BLaER1 (cell line): Measurements from ENCODE around the gene LRRC59.

ENCODE experiments used
- H3K27ac ChIP-seq: shearing (Covaris generic); formaldehyde crosslinking; 2 replicates; pipeline ENCODE4 v1.8.1; 2022
- H3K27me3 ChIP-seq: shearing (Covaris generic); formaldehyde crosslinking; 2 replicates; pipeline ENCODE4 v1.8.1; 2022
- H3K36me3 ChIP-seq: shearing (Covaris generic); formaldehyde crosslinking; 2 replicates; pipeline ENCODE4 v1.8.1; 2022
- H3K4me1 ChIP-seq: shearing (Covaris generic); formaldehyde crosslinking; 2 replicates; pipeline ENCODE4 v1.8.1; 2022
- H3K4me2 ChIP-seq: shearing (Covaris generic); formaldehyde crosslinking; 2 replicates; pipeline ENCODE4 v1.8.1; 2022
- H3K4me3 ChIP-seq: shearing (Covaris generic); formaldehyde crosslinking; 2 replicates; pipeline ENCODE4 v1.8.1; 2022
- H3K9ac ChIP-seq: shearing (Covaris generic); formaldehyde crosslinking; 2 replicates; pipeline ENCODE4 v1.8.1; 2022
- H3K9me3 ChIP-seq: shearing (Covaris generic); formaldehyde crosslinking; 2 replicates; pipeline ENCODE4 v1.8.1; 2022
- H4K20me1 ChIP-seq: shearing (Covaris generic); formaldehyde crosslinking; 2 replicates; pipeline ENCODE4 v1.8.1; 2022
- Cebpa-rat ChIP-seq: shearing (Covaris generic); IDR thresholded peaks from 2 replicates; pipeline ENCODE4 v1.8.1; 2022

LRRC59 gene

DNA sequence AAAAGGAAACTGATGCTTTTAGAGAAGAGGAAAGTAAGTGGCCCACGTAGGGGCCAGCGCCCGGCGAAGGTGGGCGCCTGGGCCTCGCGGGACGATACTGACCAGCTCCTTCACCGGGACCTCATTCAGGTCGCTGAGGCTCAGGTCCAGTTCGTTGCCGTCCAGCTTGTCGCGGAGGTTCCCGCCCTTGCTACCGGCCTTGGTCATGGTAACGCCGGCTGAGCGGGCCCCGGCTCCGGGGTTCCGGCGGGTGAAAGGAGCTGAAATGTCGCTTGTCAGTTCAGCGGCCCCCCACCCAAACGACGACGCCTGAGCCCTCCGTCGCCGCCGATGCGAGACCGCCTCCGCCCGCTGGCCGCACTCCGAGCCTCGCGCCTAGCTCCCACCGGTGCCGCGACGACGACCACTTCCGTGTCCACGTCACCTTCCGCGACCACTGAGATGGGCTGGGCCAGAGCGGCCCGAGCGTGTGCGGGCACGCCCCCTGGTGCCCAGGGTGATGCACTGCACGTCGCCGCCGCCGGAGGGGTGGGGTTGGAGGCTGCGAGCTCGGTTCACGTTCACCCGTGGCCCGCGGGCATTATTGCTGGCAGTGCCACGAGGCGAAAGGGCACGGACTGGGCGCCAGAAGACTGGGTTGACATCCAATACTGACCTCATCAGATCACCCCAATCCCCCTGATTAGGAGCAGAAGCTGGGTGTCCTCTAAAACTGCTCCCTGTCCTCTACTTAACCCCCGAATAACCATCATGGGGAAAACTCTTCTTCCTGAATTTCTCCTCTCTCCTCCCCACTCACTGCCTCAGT is at the start of gene LRRC59:
LRRC59 (minus strand) TSS at position 413 of the 808 bp plus-strand sequence; CDS start at position 207, 206 bp downstream.
- Histone ChIP-seq H3K4me3 (peak within 1 kb of the TSS; percentile 81), H3K4me2 (peak within 1 kb of the TSS; percentile 96), H4K20me1 (peaks cover 44% of the 10 kb centered on the region), H3K4me1 (peaks cover 24% of the 10 kb centered on the region), H3K36me3 (peaks cover 36% of the 10 kb centered on the region), H3K9me3 (peaks cover 19% of the 10 kb centered on the region), H3K27ac (peak within 1 kb of the TSS; percentile 95), H3K27me3 (no peaks in the 10 kb centered on the region), H3K9ac (peak within 1 kb of the TSS; percentile 95)
- no peak for TF ChIP-seq Cebpa-rat

DNA sequence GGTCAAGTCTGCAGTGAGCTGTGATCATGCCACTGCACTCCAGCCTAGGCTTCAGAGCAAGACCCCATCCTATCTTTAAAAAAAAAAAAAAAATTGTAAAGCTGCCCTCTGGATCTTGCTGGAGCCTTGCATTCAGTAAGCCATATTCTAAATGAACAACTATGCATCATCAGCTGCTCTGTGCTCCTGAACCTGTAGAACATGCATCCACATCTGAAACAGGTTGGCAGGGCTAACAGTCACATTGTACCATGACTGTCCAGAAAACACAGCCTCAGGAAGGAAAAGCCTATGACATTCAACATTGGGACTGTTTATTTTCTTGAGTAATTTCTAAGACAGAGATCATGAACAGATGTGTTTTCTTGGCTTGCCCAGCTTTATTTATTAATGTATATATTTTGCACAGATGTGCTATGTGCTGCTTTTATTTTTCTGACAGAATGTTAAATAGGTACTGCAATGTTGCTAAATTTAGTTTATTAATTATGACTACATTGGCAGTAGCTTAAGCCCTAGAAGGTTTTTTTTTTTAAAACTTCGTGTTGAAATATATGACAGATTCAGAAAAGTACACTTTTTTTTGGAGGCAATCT is 48.5 kb upstream of the LRRC59 start:
- Histone ChIP-seq H3K27ac (no peak overlapping the region), H4K20me1 (peaks cover 4% of the 10 kb centered on the region; the same call in 1 of the 2 replicates), H3K9me3 (no peaks in the 10 kb centered on the region), H3K36me3 (peaks cover 1% of the 10 kb centered on the region; the same call in 1 of the 2 replicates), H3K27me3 (no peaks in the 10 kb centered on the region), H3K4me2 (no peak overlapping the region), H3K4me1 (no peaks in the 10 kb centered on the region), H3K9ac (no peak overlapping the region), H3K4me3 (no peak overlapping the region)
- no peak for TF ChIP-seq Cebpa-rat

DNA sequence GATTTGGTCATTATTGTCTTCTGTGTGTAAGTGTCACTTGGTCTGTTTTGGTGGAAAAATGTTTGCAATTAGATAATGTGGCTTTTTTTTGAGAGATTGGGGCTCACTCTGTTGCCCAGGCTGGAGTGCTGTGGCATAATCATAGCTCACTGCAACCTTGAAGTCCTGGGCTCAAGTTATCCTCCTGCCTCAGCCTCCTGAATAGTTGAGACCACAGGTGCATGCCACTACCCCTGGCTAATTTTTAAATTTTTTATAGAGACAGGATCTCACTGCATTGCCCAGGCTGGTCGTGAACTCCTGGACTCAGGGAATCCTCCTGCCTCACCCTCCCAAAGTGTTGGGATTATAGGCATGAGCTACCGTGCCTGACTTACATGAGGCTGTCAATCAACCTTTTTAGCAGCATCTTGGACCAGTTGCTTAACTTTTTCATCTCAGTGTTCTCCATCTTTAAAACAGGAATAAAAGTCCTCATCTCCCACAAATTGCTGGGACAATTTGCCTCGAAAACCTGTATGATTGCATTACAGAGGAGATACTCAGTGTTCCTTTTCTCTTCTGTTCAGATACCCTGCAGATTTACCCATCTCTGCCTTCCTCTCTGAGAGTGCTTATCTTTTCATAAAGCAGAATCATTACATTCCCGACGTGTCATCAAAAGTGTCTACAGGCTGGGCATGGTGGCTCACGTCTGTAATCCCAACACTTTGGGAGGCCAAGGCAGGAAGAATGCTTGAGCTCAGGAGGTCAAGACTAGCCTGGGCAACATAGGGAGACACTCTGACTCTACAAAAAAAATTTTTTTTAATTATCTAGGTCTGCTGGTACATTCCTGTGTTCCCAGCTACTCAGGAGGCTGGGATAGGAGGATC is 47.8 kb upstream of the LRRC59 start:
- H3K27ac ChIP-seq: no peak overlapping the region
- peaks cover 6% of the 10 kb centered on the region; the same call in 1 of the 2 replicates for H3K36me3 ChIP-seq
- no peak overlapping the region for H3K9ac ChIP-seq
- no peak overlapping the region for H3K4me2 ChIP-seq
- no peaks in the 10 kb centered on the region for H3K9me3 ChIP-seq
- no peaks in the 10 kb centered on the region for H3K4me1 ChIP-seq
- no peaks in the 10 kb centered on the region for H3K27me3 ChIP-seq
- H4K20me1 ChIP-seq: peaks cover 11% of the 10 kb centered on the region
- H3K4me3 ChIP-seq: no peak overlapping the region
- TF ChIP-seq Cebpa-rat: no peak

DNA sequence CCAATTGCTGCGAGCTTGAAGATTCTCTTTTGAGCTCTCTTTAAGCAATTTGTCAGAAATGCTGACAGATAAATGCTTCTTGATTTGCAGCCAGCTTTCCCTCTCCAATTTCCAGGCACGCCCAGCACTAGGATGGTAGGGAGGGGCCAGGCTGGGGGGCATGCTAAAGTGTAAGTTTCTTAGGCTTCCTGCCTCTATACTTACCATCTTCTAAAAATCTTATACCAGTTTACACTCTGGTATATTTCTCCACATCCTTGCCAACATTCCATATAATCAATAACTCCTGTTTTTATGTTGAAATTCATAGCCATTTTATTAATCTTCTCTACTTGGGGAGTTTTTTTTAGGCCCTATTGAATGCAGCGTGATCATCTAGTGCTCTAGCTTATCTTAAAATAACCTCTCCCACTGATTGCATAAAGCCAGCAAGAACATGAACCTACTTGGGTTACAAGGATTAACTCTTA is 46.2 kb upstream of the LRRC59 start:
- H4K20me1 ChIP-seq: peaks cover 16% of the 10 kb centered on the region
- H3K27me3 ChIP-seq: no peaks in the 10 kb centered on the region
- no peak overlapping the region for H3K4me2 ChIP-seq
- H3K36me3 ChIP-seq: peaks cover 6% of the 10 kb centered on the region; the same call in 1 of the 2 replicates
- no peaks in the 10 kb centered on the region for H3K9me3 ChIP-seq
- no peaks in the 10 kb centered on the region for H3K4me1 ChIP-seq
- no peak overlapping the region for H3K4me3 ChIP-seq
- no peak overlapping the region for H3K27ac ChIP-seq
- no peak for TF ChIP-seq Cebpa-rat
- no peak overlapping the region for H3K9ac ChIP-seq

DNA sequence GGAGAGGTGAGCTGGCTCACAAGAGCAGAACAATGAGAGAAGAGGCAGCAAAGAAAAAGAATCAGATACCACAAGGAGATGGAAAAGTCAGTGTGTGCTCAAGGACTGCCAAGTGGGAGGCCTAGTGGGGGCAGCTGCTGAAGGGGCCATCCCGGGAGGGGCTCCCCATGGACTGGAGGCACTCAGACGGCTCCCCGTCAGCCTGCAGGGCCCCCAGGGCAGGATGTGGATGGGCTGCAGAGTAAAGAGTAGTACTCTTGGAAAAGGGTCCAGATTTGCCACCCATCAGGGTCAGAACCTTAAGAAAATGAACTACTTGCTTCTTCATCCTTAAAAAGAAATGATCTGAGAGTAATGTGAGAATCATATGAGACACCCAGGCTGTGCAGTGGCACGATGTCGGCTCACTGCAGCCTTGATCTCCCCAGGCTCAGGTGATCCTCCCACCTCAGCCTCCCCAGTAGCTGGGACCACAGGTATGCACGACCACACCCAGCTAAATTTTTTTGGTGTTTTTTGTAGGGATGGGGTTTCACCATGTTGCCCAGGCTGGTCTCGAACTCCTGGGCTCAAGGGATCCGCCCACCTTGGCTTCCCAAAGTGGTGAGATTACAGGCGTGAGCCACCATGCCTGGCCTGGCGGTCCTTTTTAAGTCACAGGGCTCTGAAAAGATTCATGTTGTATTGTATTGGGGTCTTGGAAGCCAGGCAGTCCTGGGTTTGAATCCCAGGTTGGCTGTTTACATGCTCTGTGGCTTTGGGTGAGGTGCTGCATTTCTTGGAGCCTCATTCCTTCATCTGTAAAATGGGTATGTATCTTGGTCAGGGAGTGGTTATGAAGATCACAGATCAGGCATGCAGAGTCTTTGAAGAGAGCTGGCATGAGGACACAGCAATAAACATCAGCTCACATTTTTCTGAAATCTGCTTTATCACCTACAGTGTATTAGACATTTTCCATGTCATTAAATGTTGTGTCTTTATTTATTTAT is 43.8 kb upstream of the LRRC59 start:
- no peaks in the 10 kb centered on the region for H3K4me1 ChIP-seq
- H3K9ac ChIP-seq: no peak overlapping the region
- no peak overlapping the region for H3K4me3 ChIP-seq
- H3K27me3 ChIP-seq: no peaks in the 10 kb centered on the region
- no peak overlapping the region for H3K4me2 ChIP-seq
- H3K27ac ChIP-seq: no peak overlapping the region
- TF ChIP-seq Cebpa-rat: no peak
- H3K9me3 ChIP-seq: no peaks in the 10 kb centered on the region
- H3K36me3 ChIP-seq: peaks cover 14% of the 10 kb centered on the region; the same call in 1 of the 2 replicates
- H4K20me1 ChIP-seq: peaks cover 16% of the 10 kb centered on the region

DNA sequence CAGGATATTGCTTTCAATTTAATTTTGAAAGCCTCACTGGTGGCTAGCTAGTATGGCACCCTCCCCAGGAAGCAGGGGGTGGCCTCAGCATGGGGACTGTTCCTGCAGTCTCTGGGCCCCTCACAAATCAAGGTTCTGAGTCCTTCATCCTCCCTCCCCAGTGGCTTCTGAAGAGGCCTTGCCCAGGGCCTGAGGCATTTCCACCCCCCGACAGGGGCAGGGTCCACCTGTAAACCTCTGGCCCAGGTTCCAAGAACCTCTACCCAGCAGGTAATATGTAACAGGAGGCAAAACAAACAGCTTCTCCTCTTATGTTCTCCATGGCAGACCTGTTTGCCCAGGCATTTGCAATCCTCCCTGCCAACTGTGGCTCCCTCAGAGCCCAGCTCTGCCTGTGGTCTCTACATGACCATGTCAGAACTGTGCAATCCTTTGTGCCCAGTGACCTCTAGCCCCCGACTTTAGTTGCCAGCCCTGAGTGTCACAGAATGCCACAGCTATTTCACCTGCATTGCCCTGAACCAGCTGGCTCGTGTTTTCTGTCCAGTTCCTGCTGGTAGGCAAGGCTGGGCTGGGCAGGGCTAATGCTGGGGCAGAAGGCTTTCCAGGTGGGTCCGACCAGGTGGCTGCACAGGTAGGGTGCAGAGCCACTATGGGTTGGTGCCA is 43.0 kb upstream of the LRRC59 start:
- Histone ChIP-seq H4K20me1 (peaks cover 12% of the 10 kb centered on the region; the same call in 1 of the 2 replicates), H3K27ac (no peak overlapping the region), H3K4me2 (no peak overlapping the region), H3K4me1 (no peaks in the 10 kb centered on the region), H3K9me3 (no peaks in the 10 kb centered on the region), H3K36me3 (peaks cover 14% of the 10 kb centered on the region; the same call in 1 of the 2 replicates), H3K27me3 (no peaks in the 10 kb centered on the region), H3K4me3 (no peak overlapping the region), H3K9ac (no peak overlapping the region)
- no peak for TF ChIP-seq Cebpa-rat

DNA sequence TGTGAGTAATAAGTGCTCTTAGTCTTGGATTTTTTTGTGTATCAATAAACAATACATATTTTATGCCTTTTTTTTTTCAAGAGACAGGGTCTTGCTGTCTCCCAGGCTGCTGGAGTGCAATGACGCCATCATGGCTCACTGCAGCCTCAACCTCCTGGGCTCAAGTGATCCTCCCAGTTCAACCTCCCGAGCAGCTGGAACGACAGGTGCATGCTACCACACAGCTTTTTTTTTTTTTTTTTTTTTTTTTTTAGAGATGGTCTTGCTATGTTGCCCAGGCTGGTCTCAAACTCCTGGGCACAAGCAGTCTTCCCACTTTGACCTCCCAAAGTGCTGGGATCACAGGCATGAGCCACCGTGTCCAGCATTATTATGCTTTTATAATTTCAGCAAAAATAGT is 41.7 kb upstream of the LRRC59 start:
- Histone ChIP-seq H4K20me1 (peaks cover 12% of the 10 kb centered on the region; the same call in 1 of the 2 replicates), H3K36me3 (peaks cover 14% of the 10 kb centered on the region; the same call in 1 of the 2 replicates), H3K27ac (no peak overlapping the region), H3K9ac (no peak overlapping the region), H3K4me3 (no peak overlapping the region), H3K27me3 (no peaks in the 10 kb centered on the region), H3K9me3 (no peaks in the 10 kb centered on the region), H3K4me2 (no peak overlapping the region), H3K4me1 (no peaks in the 10 kb centered on the region)
- no peak for TF ChIP-seq Cebpa-rat

DNA sequence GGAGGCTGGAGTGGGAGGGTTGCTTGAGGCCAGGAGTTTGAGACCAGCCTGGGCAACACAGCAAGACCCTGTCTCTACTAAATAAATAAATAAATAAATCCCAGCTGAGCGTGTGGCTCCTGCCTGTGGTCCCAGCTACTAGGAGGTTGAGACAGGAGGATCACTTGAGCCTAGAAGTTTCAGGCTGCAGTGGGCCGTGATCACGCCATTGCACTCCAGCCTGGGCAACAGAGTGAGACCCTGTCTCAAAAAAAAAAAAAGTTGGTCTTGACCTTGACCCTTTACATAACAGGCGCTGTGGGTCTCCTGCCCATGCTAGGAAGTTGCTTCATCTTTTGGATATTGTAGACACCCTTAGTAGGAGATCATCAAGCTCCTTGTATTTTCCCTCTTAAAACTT is 40.1 kb upstream of the LRRC59 start:
- Histone ChIP-seq H3K27ac (no peak overlapping the region), H4K20me1 (peaks cover 17% of the 10 kb centered on the region; the same call in 1 of the 2 replicates), H3K27me3 (no peaks in the 10 kb centered on the region), H3K9ac (no peak overlapping the region), H3K36me3 (peaks cover 14% of the 10 kb centered on the region; the same call in 1 of the 2 replicates), H3K4me2 (no peak overlapping the region), H3K9me3 (no peaks in the 10 kb centered on the region), H3K4me1 (no peaks in the 10 kb centered on the region), H3K4me3 (no peak overlapping the region)
- no peak for TF ChIP-seq Cebpa-rat
